Psoas muscle (tissue), 8 donors: ENCODE measurements around the gene ANKMY2. TPM values are rescaled to one million over a fixed set of nuclear protein-coding genes. Genes with fewer than 3 reads are reported as not detected.
A peak's percentile ranks its signal among the peaks of the same experiment; 100 is the strongest.

ENCODE experiments used
- ATAC-seq, 4 donors: fragments of 200-7000 bp; cut with Tn5 transposase; one replicate each; pipeline ENCODE4 v1.9.1; 2020; ENCODE audit warnings: moderate library complexity in 3 of 4, mild to moderate bottlenecking in 2 of 4
- DNase-seq, 2 donors: peaks; one replicate each; pipeline ENCODE4 v3.0.0-alpha.2; 2020
- H3K27ac ChIP-seq: fragments of 200-600 bp; one replicate; pipeline ENCODE4 v1.8.0; 2022
- H3K27me3 ChIP-seq, 3 donors: fragments of 200-600 bp in 1 of 3; one replicate each; pipeline versions ENCODE4 v1.6.1 to v1.8.0; 2013 to 2022; ENCODE audit warnings: low read length in 2 of 3, mild to moderate bottlenecking in 2 of 3, moderate library complexity in 1 of 3; ENCODE audit not compliant: insufficient read depth in 3 of 3
- H3K36me3 ChIP-seq, 2 donors: fragments of 200-600 bp in 1 of 2; one replicate each; pipeline versions ENCODE4 v1.6.1 to v1.8.0; 2013 to 2022; ENCODE audit warnings: low read depth in 1 of 2, mild to moderate bottlenecking in 1 of 2, moderate library complexity in 1 of 2; ENCODE audit not compliant: insufficient read depth in 1 of 2
- H3K4me1 ChIP-seq: fragments of 200-600 bp; one replicate; pipeline ENCODE4 v1.8.0; 2022
- H3K4me3 ChIP-seq: fragments of 200-600 bp; one replicate; pipeline ENCODE4 v1.8.0; 2022; ENCODE audit warnings: mild to moderate bottlenecking
- H3K9me3 ChIP-seq: fragments of 200-600 bp; one replicate; pipeline ENCODE4 v1.8.0; 2022
- WGBS, 3 donors: extraction: QIAGEN DNeasy Blood & Tissue Kit; methylation state at CpG; one replicate each; pipeline versions ENCODE4 v1.1.6 to v1.1.7; 2013; 5-methylcytosine and 5-hydroxymethylcytosine counted together
- intact Hi-C, 2 donors: fragments of 100-400 bp; cut with DNase I; formaldehyde crosslinking; loops; one replicate each; pipeline versions ENCODE4 v1.11.0 to v1.14.2; 2022
- polyA plus RNA-seq, 3 donors: library from polyadenylated mRNA; stranded (reverse); fragments of 200-250 nt; gene quantifications; one replicate each; pipeline ENCODE4 v1.2.3, GENCODE V29; 2013
- total RNA-seq, 4 donors: library from RNA; stranded (reverse); fragmentation: NEBNext Ultra II Directional in 2 of 4; extraction: Animal tissue kit (Norgen Biotek cat#: 25700) in 2 of 4; gene quantifications; one replicate each; pipeline versions ENCODE4 v1.2.1 to v1.2.4, GENCODE V29; 2021 to 2023
- TF ChIP-seq, protein P1 (sequence below): fragments of 200-600 bp; IDR thresholded peaks from one replicate; pipeline ENCODE4 v1.8.0; 2022; ENCODE audit warnings: antibody characterized with exemption
- donor health status: healthy with polysubstance abuse.
- donor health status: DM: no; HTN: no; CAD: no; lungs with moderate emphysema.
- donor health status: Bipolar disorder and iron deficiency.
- donor health status: healthy.
- donor health status: DM: yes; HTN: yes; CAD: no.
- donor health status: DM: no; HTN: no; CAD: no.
- donor health status: DM: no; HTN: no; CAD: no.
- donor health status: DM: yes; HTN: yes; CAD: no.

ANKMY2 gene
- total and polyA plus RNA-seq, 7 donors: 4.5 to 16.2 (median 9.9) TPM

DNA sequence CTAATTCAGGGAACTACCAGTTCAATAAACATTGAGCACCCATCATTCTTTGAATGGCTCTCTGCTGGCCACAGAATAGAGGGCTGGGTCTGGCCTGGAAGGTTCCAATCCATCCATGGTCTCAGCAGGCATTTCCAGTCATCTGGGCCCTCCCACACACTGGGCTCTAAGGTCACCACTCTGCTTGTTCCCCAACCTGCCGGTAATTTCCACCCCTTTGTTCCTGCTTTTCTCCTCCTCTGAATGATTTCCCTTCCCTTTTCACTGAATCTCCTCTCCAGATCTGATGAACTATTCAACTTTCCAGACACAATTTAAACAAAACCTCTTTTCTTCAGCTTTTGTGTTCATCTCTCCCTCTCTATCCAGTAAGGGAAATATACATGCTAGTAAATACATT lies 3.0 kb upstream of the ANKMY2 start:
- no peaks in the 10 kb centered on the region for H3K9me3 ChIP-seq
- ATAC-seq: no peak
- TF ChIP-seq, protein P1, sequence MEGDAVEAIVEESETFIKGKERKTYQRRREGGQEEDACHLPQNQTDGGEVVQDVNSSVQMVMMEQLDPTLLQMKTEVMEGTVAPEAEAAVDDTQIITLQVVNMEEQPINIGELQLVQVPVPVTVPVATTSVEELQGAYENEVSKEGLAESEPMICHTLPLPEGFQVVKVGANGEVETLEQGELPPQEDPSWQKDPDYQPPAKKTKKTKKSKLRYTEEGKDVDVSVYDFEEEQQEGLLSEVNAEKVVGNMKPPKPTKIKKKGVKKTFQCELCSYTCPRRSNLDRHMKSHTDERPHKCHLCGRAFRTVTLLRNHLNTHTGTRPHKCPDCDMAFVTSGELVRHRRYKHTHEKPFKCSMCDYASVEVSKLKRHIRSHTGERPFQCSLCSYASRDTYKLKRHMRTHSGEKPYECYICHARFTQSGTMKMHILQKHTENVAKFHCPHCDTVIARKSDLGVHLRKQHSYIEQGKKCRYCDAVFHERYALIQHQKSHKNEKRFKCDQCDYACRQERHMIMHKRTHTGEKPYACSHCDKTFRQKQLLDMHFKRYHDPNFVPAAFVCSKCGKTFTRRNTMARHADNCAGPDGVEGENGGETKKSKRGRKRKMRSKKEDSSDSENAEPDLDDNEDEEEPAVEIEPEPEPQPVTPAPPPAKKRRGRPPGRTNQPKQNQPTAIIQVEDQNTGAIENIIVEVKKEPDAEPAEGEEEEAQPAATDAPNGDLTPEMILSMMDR: no peak
- H3K4me1 ChIP-seq: peaks cover 65% of the 10 kb centered on the region
- 38 to 53% (median 43%) methylated on average over 1 of the region's 1 CpG for WGBS, 3 donors
- no peaks in the 10 kb centered on the region for H3K27me3 ChIP-seq
- DNase-seq: no peak
- H3K4me3 ChIP-seq: peak overlapping the region; percentile 7
- H3K36me3 ChIP-seq: no peaks in the 10 kb centered on the region
- intact Hi-C loops: no loop called here
- peak overlapping the region; percentile 98 for H3K27ac ChIP-seq

DNA sequence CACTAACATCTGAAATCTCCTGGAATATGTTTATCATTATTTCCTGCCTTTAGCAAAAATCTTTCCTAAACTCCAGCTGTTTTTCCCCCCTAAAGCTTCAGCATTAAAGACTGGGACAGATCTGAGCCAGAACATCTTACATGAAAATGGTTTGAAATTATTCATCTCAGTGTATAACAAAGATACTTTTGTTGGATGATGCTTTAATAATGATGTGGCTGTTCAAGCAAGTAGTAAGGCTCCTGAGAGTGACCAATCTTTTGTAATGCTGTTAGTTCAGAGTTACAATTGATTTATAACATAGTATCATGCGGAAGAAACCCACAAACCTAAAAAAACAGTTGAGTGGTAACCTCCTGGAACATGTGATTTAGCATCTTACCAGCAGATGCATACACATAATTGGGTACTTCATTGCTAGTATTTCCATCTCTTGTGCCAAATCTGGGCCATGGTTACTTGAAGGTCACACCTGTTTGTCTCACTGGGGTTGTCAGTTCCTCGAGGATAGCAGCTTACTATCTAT lies 1.9 kb upstream of the ANKMY2 start:
- Histone ChIP-seq H3K4me1 (peaks cover 71% of the 10 kb centered on the region), H3K4me3 (peak overlapping the region; percentile 96), H3K36me3 (peaks cover 0 to 2% of the 10 kb centered on the region in 2 donors), H3K27me3 (no peaks in the 10 kb centered on the region), H3K27ac (peak overlapping the region; percentile 98), H3K9me3 (no peaks in the 10 kb centered on the region)
- TF ChIP-seq, protein P1: no peak
- 26 to 27% (median 27%) methylated on average over 2 of the region's 2 CpGs for WGBS, 3 donors
- ATAC-seq (no peak), DNase-seq (no peak)
- intact Hi-C loops: no loop called here

DNA sequence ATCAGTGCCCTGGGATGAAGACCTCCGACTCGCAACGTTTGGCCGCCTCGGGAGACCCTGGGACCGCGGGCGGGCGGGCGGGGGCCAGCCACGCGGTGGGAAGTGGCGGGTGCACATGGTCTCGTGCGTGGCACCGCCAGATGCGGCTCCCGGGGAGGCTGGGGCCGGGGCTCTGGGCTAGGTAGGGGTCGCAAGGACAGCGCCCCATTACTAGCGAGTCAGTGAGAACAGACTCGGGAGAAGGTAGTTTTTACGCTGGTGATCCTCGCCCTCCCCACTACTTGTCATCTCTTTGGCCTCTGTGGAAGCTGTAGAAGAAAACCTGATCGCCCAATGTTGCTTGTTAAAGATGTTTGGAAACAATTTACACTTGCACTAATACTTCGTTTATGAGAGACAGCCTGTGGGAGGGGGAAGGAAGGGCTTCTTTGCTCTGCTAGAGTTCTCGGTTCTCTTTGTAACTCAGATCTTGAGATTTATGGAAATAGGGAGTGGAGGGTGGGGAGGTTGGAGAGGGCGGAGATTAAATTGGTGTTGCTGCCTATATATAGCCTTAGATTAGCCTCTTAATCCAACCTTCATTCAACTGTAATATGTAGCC lies 1.0 kb upstream of the ANKMY2 start:
- H3K27ac ChIP-seq: peak overlapping the region; percentile 98
- WGBS, 3 donors: 0 to 1% (median 1%) methylated on average over 19 to 29 of the region's 29 CpGs
- H3K4me1 ChIP-seq: peaks cover 72% of the 10 kb centered on the region
- peak; percentile 11 to 51 (median 32) for ATAC-seq
- DNase-seq: no peak
- TF ChIP-seq, protein P1: no peak
- H3K36me3 ChIP-seq: peaks cover 0 to 2% of the 10 kb centered on the region in 2 donors
- H3K4me3 ChIP-seq: peak overlapping the region; percentile 96
- no peaks in the 10 kb centered on the region for H3K27me3 ChIP-seq
- intact Hi-C loops: no loop called here
- H3K9me3 ChIP-seq: no peaks in the 10 kb centered on the region

DNA sequence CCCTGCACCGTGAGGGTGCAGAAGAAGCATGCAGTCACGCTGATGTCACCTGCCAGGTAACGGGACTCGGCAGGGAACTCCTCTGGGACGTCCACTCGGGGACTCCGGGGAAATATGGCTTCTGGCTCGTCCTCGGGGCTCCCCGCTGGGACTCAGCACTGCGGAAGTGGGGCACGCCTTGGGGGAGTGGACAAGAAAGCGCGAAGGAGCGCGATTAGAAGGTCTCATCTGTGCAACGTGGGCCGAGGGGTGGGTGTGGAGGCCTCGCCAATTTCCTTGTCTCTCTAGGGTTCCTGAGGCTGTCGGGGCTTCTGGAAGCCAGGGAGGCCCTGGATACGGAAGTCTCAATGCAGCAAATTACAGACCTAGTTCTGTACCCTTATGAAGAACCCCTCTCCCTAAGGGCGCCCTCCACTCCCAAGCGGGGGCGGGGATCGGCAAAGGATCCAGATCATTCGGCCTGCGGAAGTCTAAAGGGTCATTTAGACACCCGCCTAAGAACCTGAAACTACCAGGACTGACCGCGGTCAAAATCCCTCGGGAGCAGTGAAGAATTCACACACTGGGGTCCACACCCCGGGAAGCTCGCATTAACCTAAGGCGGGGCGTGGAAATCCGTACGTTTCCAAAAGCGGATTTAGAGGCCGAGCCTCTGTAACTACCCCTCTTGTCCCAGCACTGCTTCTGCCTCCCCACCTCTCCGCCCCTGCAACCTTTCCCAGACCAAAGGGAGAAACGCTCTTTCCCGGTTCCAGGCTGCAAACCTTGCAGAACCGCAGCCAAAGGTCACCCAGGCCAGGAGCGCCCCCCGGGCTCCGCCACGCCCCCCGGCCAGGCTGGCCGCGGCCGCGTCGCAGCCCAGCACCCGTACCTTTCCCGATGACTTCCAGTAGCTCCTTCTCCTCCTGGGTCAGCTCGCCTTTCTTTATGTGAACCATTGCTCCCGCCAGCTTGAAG lies 640 bp downstream of the ANKMY2 start:
- intact Hi-C loops: no loop called here
- H3K4me3 ChIP-seq: peak overlapping the region; percentile 96
- ATAC-seq (peak; percentile 37 to 45 (median 44)), DNase-seq (peak; percentile 51 to 74)
- peaks cover 0 to 2% of the 10 kb centered on the region in 2 donors for H3K36me3 ChIP-seq
- TF ChIP-seq, protein P1: no peak
- H3K27me3 ChIP-seq: no peaks in the 10 kb centered on the region
- 0 to 1% (median 1%) methylated on average over 56 to 57 of the region's 57 CpGs for WGBS, 3 donors
- H3K27ac ChIP-seq: peak overlapping the region; percentile 98
- H3K9me3 ChIP-seq: no peaks in the 10 kb centered on the region
- peaks cover 66% of the 10 kb centered on the region for H3K4me1 ChIP-seq
